Breast epithelium (tissue), 3 donors: Measurements from ENCODE around the gene MIEF1.

Experiments used
- CTCF ChIP-seq, 3 donors: fragments of 450-650 bp; IDR thresholded peaks; one replicate each; pipeline ENCODE4 v1.5.1; 2016 to 2017; ENCODE audit warnings: antibody characterized with exemption in 3 of 3, mild to moderate bottlenecking in 3 of 3, moderate library complexity in 3 of 3
- POLR2A ChIP-seq: fragments of 450-650 bp; IDR thresholded peaks from one replicate; pipeline ENCODE4 v1.6.1; 2016; ENCODE audit warnings: antibody characterized with exemption, mild to moderate bottlenecking, moderate library complexity

GRCh38 chr22:39545386-39546365, 43.6 kb downstream of the MIEF1 start:
- TF ChIP-seq CTCF (IDR thresholded peaks at IDR 0.05) (no peak), POLR2A (no peak)
